HG03565 (cell line): ENCODE data around the gene CLK3.
A peak's percentile ranks its signal among the peaks of the same experiment; 100 is the strongest.

Experiments used
- ATAC-seq: cut with Tn5 transposase; IDR thresholded peaks from one replicate; pipeline ENCODE4 v1.9.1; 2021; ENCODE audit warnings: mild to moderate bottlenecking, moderate library complexity; ENCODE audit not compliant: unreplicated experiment

Gene CLK3

DNA sequence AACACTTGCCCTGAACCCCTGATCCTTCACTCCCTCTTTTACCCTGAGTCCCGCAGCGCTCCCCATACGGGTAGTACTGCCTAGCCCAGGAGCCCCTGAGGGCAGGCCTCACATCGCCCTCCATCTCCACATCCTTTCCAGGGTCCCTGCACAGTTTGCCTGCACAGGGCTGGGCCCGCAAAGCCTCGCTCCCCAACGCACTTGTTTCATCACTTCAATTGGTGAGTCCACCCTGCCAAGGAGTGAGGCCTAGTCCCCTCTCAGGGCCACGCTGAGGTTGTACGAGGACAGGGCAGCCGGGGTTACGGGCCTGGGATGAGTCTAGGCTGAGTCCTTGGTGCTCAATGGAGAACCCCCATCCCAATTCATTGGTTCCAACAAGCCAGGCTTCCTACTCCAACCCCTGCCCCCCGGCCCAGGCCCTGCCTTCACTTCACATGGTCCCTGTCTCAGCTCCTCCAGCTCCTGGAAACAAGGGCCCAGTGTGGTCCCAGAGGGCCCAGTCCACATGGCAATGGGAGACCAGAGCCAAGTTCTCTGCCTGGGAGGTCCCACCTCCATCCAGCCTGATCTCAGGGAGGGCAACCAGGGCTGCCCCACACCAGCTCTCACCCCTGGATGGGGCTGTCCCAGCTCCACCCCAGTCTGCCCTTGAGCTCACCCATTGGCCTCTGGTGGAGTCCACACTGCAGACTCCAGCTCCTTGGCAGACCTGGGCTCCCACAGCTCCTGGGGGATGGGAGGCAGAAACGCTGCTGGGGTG is 12.4 kb upstream of the CLK3 start:
- ATAC-seq = no peak

DNA sequence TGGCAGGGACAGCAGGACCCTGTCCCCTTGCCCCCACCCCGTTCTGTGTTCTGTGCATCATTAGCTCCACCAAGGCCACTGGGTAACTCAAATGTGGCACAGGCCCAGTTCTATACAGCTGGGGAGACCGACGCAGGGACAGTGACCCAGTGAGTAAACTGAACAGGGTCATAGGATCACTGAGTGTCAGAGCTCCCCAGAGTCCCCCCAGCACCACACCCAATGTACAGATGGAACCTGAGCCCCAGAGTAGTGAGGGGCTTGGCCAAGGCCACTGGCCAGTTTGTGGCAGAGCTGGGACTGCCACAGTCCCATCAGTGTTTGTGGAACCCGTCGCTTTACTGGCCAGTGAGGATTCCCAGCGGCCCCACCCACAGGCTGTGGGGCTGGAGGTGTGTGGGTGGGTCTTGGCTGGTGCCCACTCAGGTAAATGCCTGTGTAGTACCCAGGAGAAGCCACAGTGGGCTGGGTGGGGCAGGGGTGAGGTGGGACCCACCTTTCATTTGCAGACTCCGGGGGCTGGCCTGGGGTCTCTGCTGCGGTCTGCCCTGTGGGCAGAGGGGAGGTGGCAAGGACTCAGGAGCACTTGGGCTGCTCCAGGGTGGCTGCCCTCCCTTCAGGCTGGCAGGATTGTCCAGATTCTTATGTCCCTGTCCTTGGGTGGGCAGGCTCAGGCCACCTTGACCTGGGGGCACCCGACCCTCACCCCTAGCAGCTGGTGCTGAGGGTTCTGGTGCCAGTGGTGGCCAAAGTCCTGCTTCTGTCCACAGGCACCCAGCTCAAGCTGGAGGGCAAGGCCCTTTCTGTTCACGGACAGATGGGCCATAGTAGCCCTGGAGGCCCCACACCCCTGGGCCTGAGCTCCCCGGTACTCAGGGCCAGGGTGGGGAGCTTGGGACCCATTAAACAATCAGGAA is 11.6 kb upstream of the CLK3 start:
- ATAC-seq = no peak

DNA sequence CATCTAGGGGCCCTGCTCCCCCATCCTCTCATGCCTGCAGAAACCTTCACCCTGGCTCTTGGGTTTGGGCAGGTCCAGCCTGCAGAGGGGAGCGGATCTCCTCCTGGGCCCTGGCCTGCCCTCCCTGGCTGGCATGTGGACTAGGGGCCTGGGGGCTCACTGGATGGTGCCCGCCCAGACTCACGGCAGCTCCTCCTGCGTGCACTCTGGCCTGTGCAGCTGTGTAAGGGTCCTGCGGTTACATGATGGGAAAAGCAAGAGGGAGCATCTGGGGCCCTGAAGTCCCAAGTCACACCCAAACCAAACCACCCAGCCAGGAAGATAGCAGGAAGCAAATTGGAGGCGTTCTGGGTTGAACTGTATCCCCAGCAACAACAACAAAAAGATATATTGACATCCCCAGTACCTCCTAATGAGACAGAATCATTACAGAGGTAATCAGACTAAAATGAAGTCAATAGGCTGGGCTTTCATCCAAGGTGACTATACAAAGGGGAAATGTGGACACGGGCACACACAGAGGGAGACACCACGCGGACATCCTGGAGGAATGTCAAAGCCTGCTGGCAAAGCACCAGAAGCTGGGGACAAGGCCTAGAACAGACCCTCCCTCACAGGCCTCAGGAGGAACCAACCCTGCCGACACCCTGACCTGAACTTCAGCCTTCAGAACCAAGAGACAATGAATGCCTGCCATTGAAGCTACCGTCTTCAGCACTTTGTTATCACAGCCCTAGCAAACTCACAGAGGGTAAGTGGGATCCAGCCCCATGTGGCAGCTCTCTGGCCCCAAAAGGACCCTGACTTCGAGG is 10.4 kb upstream of the CLK3 start:
- no peak for ATAC-seq

DNA sequence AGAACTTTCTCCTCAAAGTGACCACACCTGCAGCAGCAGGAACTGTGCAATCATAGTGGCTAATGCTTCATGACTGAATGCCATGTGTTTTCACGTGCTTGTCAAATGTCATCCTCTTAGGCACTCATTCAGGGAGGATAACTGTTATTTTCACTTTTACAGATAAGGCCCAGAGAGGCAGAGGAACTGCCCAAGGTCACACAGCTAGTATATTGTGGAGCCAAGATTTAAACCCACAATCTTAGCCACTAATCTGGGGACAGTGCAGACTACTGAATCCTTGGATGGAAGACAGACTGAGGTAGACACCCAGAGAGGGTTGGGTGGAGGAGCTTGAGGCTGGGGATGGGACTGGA is 9.9 kb upstream of the CLK3 start:
- no peak for ATAC-seq

DNA sequence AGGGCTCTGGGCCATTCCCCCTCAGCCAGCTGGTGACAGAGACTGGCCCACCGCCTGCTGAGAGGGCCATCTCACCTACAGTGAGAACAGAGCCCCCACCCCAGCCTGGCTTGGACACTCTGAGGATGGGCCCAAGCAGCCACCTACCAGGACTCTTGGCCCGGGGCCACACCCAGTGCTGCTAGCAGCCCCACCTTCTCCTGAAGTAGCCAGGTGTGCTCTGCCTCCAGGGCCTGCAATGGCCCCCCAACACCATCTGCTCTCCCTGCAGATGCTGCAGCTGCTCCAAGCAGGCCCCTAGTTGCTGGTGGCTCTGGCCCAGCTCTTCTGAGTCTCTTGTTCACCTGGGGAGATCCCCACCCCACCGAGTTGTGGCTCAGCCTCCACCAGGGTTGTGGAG is 6.8 kb upstream of the CLK3 start:
- ATAC-seq = no peak

DNA sequence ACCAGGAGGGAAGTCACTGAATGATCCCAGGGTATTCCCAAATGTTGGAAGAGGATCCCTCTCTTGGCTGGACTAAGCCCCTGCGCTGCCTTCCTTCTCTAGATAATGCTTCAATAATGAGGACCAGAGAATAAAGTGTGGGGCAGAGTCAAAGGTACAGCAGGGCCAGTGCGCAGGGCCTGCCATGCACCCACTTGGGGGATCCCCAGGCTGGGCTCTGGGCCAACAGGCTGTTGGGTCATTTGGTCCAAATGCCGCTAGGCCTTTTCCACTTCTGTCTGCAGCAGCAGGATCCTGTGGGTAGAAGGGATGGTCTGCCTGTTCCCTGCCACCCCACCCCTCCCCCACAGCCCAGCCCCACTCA is 5.7 kb upstream of the CLK3 start:
- ATAC-seq = no peak

DNA sequence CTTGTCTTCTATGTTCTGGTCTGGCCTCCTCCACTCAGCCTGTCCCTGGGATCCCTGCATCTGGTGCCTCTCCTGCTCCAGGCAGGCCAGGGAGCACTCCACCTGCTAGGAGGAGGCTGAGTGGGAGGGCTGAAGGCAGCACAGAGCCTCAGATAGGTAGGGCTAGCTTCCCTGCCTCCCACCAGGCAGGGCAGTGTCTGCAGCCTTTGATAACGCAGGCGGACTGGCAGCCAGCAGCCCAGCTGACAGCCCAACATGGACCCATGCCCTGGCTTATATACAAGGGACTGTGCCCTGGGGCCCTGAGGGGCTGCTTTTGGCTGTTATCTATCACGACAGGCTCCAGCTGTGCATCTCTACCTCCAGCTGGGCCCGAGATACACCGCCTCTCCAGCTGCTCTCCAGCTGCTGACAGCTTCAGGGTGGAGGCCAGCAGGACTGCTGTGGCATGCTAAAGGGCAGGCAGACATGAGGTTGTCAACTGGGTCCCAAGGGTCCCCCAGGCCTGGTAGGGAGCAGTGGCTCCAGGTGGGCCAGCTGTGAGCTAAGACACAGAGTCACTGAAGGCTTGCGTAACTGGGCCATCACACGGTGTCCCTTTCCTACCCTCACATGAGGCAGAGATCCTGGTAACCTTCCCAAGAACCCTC is 5.2 kb upstream of the CLK3 start:
- no peak for ATAC-seq

DNA sequence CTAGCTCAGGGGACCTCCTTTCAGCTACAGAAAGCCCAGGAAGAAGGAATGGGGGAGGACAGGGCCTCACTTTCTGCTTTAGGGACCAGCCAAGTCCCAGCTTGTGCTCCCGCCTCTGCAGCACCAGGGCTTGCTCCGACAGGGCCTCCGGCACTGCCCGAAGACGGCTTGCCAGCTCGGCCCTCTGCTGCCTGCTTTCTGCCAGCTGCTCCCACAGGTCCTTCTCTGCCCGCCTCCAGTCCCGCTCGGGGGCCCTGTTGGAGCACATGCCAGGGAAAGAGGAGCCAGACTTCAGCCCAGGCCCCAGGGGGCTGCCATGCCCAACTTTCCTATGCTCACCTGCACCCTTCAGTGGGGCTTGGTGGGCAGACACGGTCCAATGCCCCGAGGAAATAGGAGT is 4.3 kb upstream of the CLK3 start:
- no peak for ATAC-seq

DNA sequence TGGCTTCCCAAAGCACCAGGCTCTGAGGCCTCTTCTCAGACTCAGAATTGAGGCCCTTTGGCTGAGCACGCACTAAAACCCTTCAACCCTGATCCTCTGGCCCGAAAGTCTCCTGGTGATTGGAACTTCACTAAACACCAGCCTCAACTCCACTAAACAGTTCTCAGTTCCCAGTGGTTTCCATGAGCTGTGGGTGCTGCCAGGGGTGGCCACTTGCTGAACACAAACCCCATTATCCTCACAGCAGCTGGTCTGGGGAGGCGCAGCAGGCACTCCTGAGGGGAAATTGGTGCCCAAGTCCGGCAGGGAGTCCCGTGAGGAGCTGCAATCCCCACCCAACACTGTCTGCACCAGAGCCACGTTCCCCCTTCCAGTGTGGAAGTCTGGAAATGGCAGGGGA is 3.8 kb upstream of the CLK3 start:
- ATAC-seq = no peak

DNA sequence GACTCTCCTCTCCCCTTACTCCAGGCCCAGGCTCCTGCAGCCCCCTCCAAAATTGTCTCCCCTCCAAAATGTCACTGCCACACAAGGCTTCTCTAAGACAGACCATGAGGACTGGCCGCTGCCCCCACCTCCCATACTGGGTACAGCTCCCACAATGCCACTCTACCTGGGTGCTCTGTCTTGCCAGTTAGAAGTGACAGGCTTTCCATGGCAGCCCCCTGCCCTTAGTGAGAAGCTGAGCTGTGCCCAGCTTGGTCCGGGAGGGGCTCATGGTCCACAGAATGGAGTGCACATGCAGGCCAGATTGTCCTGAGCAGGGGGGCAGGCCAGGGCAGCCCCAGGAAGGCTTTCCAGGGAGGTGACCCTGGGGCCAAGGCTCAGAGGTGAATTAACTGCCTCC is 3.0 kb upstream of the CLK3 start:
- no peak for ATAC-seq

DNA sequence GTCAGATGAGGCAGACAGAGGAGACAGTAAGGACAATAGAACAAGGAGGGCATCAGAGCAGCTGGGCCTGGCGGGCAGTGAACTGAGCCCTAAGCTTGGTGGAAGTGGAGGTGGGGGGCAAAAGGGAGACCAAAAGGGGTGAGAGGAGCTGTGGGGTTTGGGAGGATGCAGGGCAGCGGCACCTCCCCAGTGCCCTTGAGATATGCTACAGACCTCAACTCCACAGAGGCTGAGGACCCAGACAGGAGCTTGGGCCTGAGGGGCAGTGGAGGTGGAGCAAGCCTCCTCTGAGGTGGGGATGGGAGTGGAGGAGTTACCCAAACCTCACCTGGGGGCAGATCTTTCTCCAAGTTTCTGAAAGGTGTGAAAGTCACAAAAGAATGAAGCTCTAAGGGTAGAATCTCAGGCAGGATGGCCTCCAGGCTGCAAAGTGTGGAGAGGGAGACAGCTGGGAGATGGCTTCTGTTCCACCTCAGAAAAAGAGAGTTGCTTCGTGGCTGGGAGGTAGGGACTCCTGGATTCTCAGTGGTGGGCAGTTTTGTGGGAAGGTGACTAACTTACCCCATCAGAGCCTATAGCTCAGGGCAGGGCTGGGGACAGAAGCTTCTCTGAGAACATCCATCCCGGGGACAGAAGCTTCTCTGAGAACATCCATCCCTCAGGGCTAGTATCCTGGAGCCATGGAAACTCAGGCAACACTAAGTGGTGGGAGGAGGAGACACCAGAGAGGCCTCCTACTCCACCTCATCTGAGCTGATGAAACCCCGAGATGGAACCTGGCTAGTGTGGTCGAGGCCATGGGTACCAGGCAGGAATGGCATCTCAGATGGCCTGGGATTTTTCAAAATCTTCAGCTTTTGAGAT is 2.3 kb upstream of the CLK3 start:
- ATAC-seq = no peak

DNA sequence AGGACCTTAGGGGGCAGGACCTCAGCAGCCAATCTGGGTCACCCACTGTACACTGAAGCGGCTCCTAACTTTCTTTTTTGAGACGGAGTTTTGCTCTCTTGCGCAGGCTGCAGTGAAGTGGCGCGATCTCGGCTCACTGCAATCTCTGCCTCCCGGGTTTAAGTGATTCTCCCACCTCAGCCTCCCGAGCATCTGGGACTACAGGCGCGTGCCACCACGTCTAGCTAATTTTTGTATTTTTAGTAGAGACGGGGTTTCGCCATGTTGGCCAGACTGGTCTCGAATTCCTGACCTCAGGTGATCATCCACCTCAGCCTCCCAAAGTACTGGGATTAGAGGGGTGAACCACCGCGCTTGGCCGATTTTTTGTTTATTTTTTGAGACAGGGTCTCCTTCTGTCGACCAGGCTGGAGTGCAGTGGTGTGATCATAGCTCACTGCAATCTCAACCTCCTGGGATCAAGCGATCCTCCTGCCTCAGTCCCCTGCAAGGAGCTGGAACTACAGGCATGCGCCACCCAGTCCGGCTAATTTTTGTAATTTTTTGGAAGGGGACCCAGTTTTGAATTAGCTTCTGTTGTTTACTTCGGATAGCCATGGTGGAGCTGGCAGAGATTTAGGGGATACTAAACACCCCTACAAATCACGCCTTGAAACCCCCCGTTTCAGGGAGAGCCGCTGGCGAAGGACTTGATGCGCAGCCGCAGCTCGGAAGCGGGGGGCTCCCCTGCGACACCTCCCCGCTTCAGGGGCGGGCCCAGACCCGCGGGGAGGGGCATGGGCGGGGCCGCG is 1.5 kb upstream of the CLK3 start:
- no peak for ATAC-seq

DNA sequence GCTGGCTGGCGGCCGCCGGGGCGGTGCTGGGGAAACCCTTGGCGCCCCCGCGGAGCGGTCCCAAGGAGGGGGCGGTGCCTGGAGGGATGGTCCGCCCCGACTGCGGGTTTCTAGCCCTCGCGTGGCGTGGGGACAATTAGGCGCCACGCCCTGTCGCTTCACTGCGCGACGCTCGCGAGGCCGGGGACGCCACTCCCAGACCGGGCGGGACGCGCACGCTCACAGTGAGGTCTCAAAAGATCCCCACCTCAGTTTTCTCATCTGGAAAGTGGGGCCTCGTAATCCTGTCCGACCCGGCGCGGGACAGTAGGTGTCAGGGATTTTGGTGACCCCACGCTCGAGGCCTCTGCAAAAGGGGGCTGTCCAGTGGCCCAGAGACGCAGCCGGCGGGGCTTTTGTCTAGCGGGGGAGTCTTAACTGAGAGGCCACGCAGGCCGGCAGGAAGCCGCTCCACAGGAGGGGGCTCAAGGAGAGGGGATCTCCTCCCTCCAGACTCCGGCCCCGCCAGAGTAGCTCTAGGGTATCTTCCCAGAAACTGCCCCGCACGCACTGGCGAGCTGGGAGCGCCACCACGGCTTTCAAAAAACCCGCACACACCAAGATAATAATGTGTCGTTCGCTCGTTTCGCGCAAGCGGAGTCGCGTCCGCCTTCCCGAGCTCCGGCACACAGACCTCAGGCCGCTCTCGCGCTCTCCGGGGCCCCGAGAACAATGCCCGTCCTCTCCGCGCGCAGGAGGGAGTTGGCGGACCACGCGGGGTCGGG is 710 bp upstream of the CLK3 start:
- peak; percentile 47 for ATAC-seq

DNA sequence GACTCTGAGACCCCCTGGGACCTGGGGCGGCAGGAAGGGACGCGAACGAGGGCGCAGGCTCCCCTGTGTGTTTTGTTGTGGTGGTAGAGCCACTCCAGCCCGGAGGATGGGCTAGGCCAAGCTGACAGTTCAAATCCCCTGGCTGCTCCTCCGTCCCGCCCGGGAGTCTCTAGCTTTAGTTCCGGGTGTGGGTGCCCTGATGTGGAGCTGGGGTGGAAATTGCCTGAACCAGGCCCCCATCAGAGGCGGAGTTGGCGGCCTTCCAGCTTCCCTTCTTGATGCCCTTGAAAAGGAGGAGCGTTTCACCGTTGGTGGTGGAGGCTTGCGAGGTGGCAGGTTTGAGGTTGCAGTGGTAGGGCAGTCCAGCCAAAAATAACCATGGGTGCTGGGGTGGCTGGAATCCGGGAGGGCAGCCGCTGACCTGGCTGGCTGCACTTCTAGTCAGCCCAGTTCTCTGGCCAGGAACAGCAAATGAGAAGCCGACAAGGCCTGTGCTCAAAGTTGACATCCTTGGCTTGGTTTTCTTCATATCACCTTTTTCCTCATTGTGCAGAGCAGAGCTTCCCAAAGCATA is 817 bp downstream of the CLK3 start:
- ATAC-seq = no peak

DNA sequence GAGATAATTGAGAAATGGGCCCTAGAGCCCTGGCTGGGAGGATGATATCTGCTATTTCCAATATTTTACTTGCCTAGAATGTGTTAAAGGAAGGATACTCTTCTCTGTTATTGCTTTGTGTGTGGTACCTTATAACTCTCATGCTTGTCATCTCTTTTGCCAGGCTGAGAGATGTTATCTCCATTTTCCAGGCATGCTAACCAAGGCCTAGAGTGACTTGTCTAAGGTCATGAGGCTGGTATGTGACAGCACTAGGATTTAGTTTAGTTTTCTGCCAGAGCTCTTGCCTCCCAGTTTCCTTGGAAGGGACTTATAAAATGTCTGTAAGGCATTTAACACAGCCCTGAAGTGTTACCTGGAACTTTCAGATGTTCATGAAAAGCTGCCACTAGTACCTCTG is 1.4 kb downstream of the CLK3 start:
- ATAC-seq = no peak

DNA sequence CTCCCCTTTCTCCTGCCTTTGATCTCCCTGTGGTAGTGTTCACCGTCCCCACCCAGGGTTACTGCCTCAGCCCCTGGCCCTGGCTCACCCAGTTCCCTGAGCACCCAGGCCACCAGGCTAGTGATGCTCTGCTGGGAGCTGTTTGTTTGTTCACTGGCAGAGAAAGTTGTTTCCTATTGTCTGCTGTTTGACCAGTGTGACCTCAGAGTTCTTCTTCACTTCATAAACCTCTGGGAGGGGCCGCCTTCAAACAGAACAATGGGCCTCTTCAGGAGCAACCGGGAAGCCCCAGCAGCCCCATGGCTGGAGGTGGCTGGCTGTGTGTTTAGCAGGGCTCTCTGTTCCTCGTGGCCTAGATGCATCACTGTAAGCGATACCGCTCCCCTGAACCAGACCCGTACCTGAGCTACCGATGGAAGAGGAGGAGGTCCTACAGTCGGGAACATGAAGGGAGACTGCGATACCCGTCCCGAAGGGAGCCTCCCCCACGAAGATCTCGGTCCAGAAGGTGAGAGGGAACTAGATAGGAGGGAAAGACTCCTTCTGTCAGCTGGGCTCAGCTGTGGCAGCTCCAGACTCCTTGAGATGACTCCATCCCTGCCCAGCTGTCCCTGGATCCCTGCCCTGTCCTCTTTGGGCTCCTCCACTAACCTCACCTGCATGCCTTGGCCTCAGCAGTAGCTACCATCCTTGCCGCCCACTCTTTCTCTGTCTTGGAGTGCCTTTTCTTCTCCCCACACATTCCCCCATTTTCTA is 3.4 kb downstream of the CLK3 start:
- no peak for ATAC-seq

DNA sequence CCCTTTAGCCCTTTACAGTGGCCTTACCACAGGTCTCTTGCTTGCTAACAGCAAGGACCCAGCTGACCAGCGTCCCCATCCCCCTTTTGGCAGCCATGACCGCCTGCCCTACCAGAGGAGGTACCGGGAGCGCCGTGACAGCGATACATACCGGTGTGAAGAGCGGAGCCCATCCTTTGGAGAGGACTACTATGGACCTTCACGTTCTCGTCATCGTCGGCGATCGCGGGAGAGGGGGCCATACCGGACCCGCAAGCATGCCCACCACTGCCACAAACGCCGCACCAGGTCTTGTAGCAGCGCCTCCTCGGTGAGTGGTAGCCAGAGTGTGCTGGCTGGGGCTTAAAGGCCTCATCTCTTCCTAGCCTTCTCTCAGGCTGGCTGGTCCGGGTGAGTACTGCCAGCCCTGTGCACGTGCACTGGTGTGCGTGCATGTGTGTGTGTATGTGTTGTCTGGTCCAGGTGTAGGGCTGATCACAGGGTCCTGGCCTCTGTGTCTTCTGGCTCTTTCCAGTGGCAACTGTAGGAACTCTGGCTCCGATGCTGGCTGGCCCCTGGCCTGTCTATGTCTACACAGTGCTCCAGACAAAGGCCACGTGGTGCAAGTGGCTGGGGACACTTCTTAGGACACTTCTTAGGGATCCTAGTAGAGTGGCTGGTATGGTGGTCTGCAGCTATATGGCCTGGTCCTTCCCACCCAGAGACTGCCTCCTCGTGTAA is 4.4 kb downstream of the CLK3 start:
- no peak for ATAC-seq
